GM12864 (cell line): ENCODE data around the gene ESYT2.

Source experiments
- DNase-seq: peaks from one replicate; pipeline ENCODE4 v3.0.0-alpha.2; 2011; ENCODE audit warnings: low read depth
- H3K4me3 ChIP-seq: 2 replicates; pipeline ENCODE4 v1.5.1; 2011; ENCODE audit warnings: mild to moderate bottlenecking, low read depth, low read length, control low read depth
- TF ChIP-seq, protein P1 (sequence below): IDR thresholded peaks from 2 replicates; pipeline ENCODE4 v1.5.1; 2011; ENCODE audit warnings: low read depth, mild to moderate bottlenecking, moderate library complexity, low read length, control low read depth, inconsistent platforms; ENCODE audit errors: missing control alignments

The ESYT2 gene

GRCh38 chr7:158685693-158686092 is 143.6 kb downstream of the ESYT2 start:
- TF ChIP-seq, protein P1, sequence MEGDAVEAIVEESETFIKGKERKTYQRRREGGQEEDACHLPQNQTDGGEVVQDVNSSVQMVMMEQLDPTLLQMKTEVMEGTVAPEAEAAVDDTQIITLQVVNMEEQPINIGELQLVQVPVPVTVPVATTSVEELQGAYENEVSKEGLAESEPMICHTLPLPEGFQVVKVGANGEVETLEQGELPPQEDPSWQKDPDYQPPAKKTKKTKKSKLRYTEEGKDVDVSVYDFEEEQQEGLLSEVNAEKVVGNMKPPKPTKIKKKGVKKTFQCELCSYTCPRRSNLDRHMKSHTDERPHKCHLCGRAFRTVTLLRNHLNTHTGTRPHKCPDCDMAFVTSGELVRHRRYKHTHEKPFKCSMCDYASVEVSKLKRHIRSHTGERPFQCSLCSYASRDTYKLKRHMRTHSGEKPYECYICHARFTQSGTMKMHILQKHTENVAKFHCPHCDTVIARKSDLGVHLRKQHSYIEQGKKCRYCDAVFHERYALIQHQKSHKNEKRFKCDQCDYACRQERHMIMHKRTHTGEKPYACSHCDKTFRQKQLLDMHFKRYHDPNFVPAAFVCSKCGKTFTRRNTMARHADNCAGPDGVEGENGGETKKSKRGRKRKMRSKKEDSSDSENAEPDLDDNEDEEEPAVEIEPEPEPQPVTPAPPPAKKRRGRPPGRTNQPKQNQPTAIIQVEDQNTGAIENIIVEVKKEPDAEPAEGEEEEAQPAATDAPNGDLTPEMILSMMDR = no peak
- DNase-seq = no peak

DNA sequence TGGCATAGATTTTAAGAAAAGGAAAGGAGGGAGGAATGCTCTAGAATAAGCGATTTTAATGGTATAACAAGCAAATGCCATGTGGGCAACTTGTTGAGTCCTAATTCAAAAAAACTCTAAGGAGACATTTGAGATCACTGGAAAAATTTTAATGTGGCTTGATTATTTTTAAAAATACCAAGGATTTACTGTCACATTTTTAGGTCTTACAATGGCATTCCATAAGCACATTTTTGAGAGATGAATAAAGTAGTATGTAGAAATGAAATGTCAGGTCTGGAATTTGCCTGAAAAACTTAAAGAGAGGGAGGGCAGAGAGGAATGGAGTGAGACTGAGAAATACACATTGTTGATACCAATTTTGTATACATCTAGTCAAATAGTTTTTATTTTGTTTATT is 145.0 kb downstream of the ESYT2 start:
- TF ChIP-seq, protein P1 = no peak
- no peak for DNase-seq
- no peak overlapping the region for H3K4me3 ChIP-seq

More at GRCh38 chr7:158685693-158686092, 143.6 kb downstream of the ESYT2 start:
- H3K4me3 ChIP-seq = no peak overlapping the region

DNA sequence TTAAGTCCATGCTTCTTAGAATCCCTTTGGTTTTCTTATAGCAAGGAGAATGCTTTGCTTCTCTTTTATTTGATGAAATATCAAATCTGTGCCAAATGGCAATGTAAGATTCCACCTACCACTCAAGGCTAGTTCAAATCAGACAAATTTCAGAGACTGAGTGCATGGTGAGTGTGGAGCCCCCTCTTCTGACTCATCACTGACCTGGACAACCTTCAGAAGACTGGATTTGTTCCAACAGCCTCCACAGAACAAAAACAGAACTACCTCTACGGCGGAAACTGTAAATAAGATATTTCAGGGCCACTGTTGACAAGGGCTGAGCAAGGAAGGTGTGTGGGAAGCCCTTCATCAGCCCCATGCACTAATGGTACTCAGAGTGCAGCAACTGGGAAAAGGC is 145.8 kb downstream of the ESYT2 start:
- no peak overlapping the region for H3K4me3 ChIP-seq
- TF ChIP-seq, protein P1 = no peak
- no peak for DNase-seq

DNA sequence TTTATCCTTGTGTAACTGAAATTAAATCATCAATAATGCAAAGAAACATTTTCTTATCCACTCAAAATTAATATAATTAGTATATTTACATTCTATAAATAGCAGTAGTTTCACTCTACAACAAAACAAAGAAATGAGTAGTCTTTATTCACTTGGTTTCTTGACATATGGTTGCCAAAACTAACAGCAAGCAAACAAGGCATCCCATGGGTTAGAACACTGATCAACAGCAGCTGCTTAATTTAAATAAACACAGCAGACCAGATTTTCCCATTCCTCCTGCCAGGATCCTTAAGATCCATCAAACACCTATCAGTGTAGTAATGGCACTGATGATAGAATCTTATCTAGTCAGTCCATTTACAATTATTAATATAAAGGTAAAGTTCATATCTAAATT is 146.9 kb downstream of the ESYT2 start:
- TF ChIP-seq, protein P1 = no peak
- no peak for DNase-seq
- no peak overlapping the region for H3K4me3 ChIP-seq
